HCT116 (cell line): ENCODE data around the gene SORCS2. TPM values are rescaled to one million over a fixed set of nuclear protein-coding genes. Genes with fewer than 3 reads are reported as not detected.

Source experiments
- ATAC-seq: fragments of 200-7000 bp; cut with Tn5 transposase; 2 replicates; pipeline ENCODE4 v1.9.1; 2020; ENCODE audit warnings: mild to moderate bottlenecking, moderate library complexity
- BruUV-seq: library from RNA; stranded (reverse); fragments of 400-500 nt; replicated peaks from 2 replicates; lab custom pipeline; 2021; lab: Mats Ljungman, UMichigan
- CTCF ChIA-PET: fragments of 300-600 bp; sonication (Branson Sonifier 250); formaldehyde crosslinking; loops from one replicate; lab custom pipeline; 2021; ENCODE audit warnings: antibody characterized with exemption; lab: Charles Lee
- POLR2A ChIA-PET: fragments of 300-600, 350-600 bp; sonication (Branson Sonifier 250); formaldehyde crosslinking; loops from one replicate; lab custom pipeline; 2021; ENCODE audit warnings: antibody characterized with exemption; lab: Charles Lee
- RAD21 ChIA-PET, 2 experiments: fragments of 300-600 bp; sonication (Branson Sonifier 250); formaldehyde crosslinking; loops; one replicate each; lab custom pipeline; 2023; ENCODE audit warnings: low total read pairs in 2 of 2; ENCODE audit not compliant: uncharacterized antibody in 2 of 2, unreplicated experiment in 2 of 2, low non-redundant PET in 1 of 2; lab: Charles Lee
- DNase-seq: peaks from one replicate; pipeline ENCODE4 v3.0.0-alpha.2; 2010; ENCODE audit warnings: low read depth, low spot score
- H2AFZ ChIP-seq: fragments of 200-600 bp; shearing (Covaris generic), sonication (generic); 2 replicates; pipeline ENCODE4 v1.6.1; 2017; ENCODE audit warnings: low read depth, mixed run types, mixed read lengths, antibody characterized with exemption, low read length; ENCODE audit not compliant: poor library complexity, severe bottlenecking
- H3K27ac ChIP-seq: 2 replicates; pipeline ENCODE4 v1.5.1; 2012; ENCODE audit warnings: low read depth, low read length
- H3K27me3 ChIP-seq: fragments of 200-600 bp; sonication (generic); 2 replicates; pipeline ENCODE4 v1.6.1; 2016; ENCODE audit warnings: mixed run types, low read length, mixed read lengths; ENCODE audit not compliant: insufficient read depth
- H3K36me3 ChIP-seq, 2 experiments: fragments of 200-500 bp in 1 of 2; fragments of 200-600 bp in 1 of 2; sonication (Bioruptor generic) in 1 of 2; sonication (generic) in 1 of 2; 2 replicates each; pipeline versions ENCODE4 v1.5.1 to v1.6.1; 2014 to 2016; ENCODE audit warnings: low read length in 2 of 2, inconsistent platforms in 1 of 2, mixed read lengths in 1 of 2, mixed run types in 1 of 2; ENCODE audit not compliant: insufficient read depth in 2 of 2, control insufficient read depth in 1 of 2
- H3K4me1 ChIP-seq, 2 experiments: fragments of 200-600 bp in 1 of 2; sonication (generic) in 1 of 2; 2 replicates each; pipeline versions ENCODE4 v1.5.1 to v1.6.1; 2012 to 2017; ENCODE audit warnings: low read length in 2 of 2, inconsistent platforms in 1 of 2, mild to moderate bottlenecking in 1 of 2, mixed read lengths in 1 of 2, mixed run types in 1 of 2, moderate library complexity in 1 of 2; ENCODE audit not compliant: insufficient read depth in 2 of 2, control insufficient read depth in 1 of 2
- H3K4me2 ChIP-seq: fragments of 200-600 bp; sonication (generic); 2 replicates; pipeline ENCODE4 v1.6.1; 2017; ENCODE audit warnings: mixed run types, low read length, mixed read lengths
- H3K4me3 ChIP-seq, 2 experiments: fragments of 200-600 bp in 1 of 2; sonication (generic) in 1 of 2; replicated peaks in 1 of 2; 2 replicates each; pipeline ENCODE4 v1.5.1; 2011 to 2016; ENCODE audit warnings: low read length in 2 of 2, control low read depth in 1 of 2, low read depth in 1 of 2, mild to moderate bottlenecking in 1 of 2, mixed read lengths in 1 of 2, mixed run types in 1 of 2
- H3K79me2 ChIP-seq: fragments of 200-600 bp; sonication (generic); 2 replicates; pipeline ENCODE4 v1.6.1; 2017; ENCODE audit warnings: mild to moderate bottlenecking, mixed run types, low read length, moderate library complexity, mixed read lengths; ENCODE audit not compliant: insufficient read depth
- H3K9ac ChIP-seq: fragments of 200-600 bp; sonication (generic); 2 replicates; pipeline ENCODE4 v1.6.1; 2016; ENCODE audit warnings: low read length, mixed read lengths
- H3K9me2 ChIP-seq: fragments of 200-600 bp; sonication (generic), shearing (Covaris generic); 2 replicates; pipeline ENCODE4 v1.6.1; 2017; ENCODE audit warnings: mixed run types, mild to moderate bottlenecking, moderate library complexity; ENCODE audit not compliant: insufficient read depth
- H3K9me3 ChIP-seq, 2 experiments: fragments of 200-500 bp in 1 of 2; fragments of 200-600 bp in 1 of 2; sonication (Bioruptor generic) in 1 of 2; sonication (generic) in 1 of 2; 2 replicates each; pipeline ENCODE4 v1.6.1; 2014 to 2017; ENCODE audit warnings: low read length in 2 of 2, mixed read lengths in 2 of 2, inconsistent platforms in 1 of 2, low read depth in 1 of 2, mild to moderate bottlenecking in 1 of 2, mixed run types in 1 of 2, moderate library complexity in 1 of 2; ENCODE audit not compliant: control insufficient read depth in 1 of 2, insufficient read depth in 1 of 2
- H4K20me1 ChIP-seq: fragments of 200-600 bp; sonication (generic), shearing (Covaris generic); 2 replicates; pipeline ENCODE4 v1.6.1; 2017; ENCODE audit warnings: mixed run types, mild to moderate bottlenecking, moderate library complexity; ENCODE audit not compliant: insufficient read depth
- EGR1 ChIP-seq: IDR thresholded peaks from 2 replicates; pipeline ENCODE4 v1.6.1; 2012; ENCODE audit warnings: low read depth
- EZH2 ChIP-seq: fragments of 200-600 bp; sonication (generic); IDR thresholded peaks from 2 replicates; pipeline ENCODE4 v1.6.1; 2017; ENCODE audit warnings: antibody characterized with exemption, mixed run types
- EZH2phosphoT487 ChIP-seq: fragments of 200-600 bp; IDR thresholded peaks from 2 replicates; pipeline ENCODE4 v1.6.1; 2018; ENCODE audit warnings: antibody characterized with exemption, borderline replicate concordance
- FOSL1 ChIP-seq: IDR thresholded peaks from 2 replicates; pipeline ENCODE4 v1.6.1; 2012; ENCODE audit warnings: low read depth
- JUND ChIP-seq: IDR thresholded peaks from 2 replicates; pipeline ENCODE4 v1.6.1; 2012
- MAX ChIP-seq: IDR thresholded peaks from 2 replicates; pipeline ENCODE4 v1.6.1; 2012
- POLR2A ChIP-seq: IDR thresholded peaks from 2 replicates; pipeline ENCODE4 v1.7.0; 2011; ENCODE audit warnings: borderline replicate concordance; ENCODE audit not compliant: insufficient read depth, insufficient read length; ENCODE audit errors: extremely low read depth
- POLR2AphosphoS5 ChIP-seq: IDR thresholded peaks from 2 replicates; pipeline ENCODE4 v1.6.1; 2011; ENCODE audit warnings: mild to moderate bottlenecking, low read depth, low read length, moderate library complexity
- SIN3A ChIP-seq: IDR thresholded peaks from 2 replicates; pipeline ENCODE4 v1.6.1; 2012; ENCODE audit warnings: low read depth
- SP1 ChIP-seq: IDR thresholded peaks from 2 replicates; pipeline ENCODE4 v1.6.1; 2012; ENCODE audit warnings: low read depth
- SRF ChIP-seq: IDR thresholded peaks from 2 replicates; pipeline ENCODE4 v1.6.1; 2012; ENCODE audit warnings: low read depth
- TCF7L2 ChIP-seq: IDR thresholded peaks from 2 replicates; pipeline ENCODE4 v1.7.0; 2011; ENCODE audit warnings: borderline replicate concordance, inconsistent platforms; ENCODE audit not compliant: insufficient read depth, insufficient read length; ENCODE audit errors: extremely low read depth
- YY1 ChIP-seq: IDR thresholded peaks from 2 replicates; pipeline ENCODE4 v1.6.1; 2011; ENCODE audit warnings: low read length, low read depth, moderate library complexity, mild to moderate bottlenecking; ENCODE audit not compliant: insufficient replicate concordance; ENCODE audit errors: extremely low read depth
- ZFX ChIP-seq: fragments of 450-650 bp; IDR thresholded peaks from 2 replicates; pipeline ENCODE4 v1.6.1; 2017
- ZNF274 ChIP-seq: fragments of 200-500 bp; sonication (Bioruptor generic); IDR thresholded peaks from 2 replicates; pipeline ENCODE4 v1.6.1; 2014; ENCODE audit warnings: mild to moderate bottlenecking, low read depth, low read length, inconsistent platforms
- intact Hi-C: fragments of 100-400 bp; cut with micrococcal nuclease; formaldehyde crosslinking; loops from 2 replicates; pipeline ENCODE4 v1.10.0; 2022
- total RNA-seq: library from RNA; stranded (reverse); gene quantifications from one replicate; pipeline ENCODE4 v1.2.1, GENCODE V29; 2021; ENCODE audit not compliant: unreplicated experiment
- TF ChIP-seq, protein P1 (sequence below): IDR thresholded peaks from 2 replicates; pipeline ENCODE4 v1.6.1; 2011; ENCODE audit warnings: mild to moderate bottlenecking, low read length, moderate library complexity; ENCODE audit not compliant: insufficient replicate concordance; ENCODE audit errors: extremely low read depth
- TF ChIP-seq, protein P2 (sequence below), 3 experiments: fragments of 200-600 bp in 1 of 3; sonication (generic) in 1 of 3; IDR thresholded peaks in 2 of 3; conservative IDR thresholded peaks in 1 of 3; 2 replicates each; pipeline ENCODE4 v1.5.1; 2012 to 2017; ENCODE audit warnings: low read depth in 2 of 3, low read length in 2 of 3, antibody characterized with exemption in 1 of 3, borderline replicate concordance in 1 of 3, control low read depth in 1 of 3, mild to moderate bottlenecking in 1 of 3, mixed read lengths in 1 of 3, mixed run types in 1 of 3, moderate library complexity in 1 of 3; ENCODE audit not compliant: insufficient read depth in 1 of 3
- TF ChIP-seq, protein P3 (sequence below): IDR thresholded peaks from 2 replicates; pipeline ENCODE4 v1.6.1; 2012

The SORCS2 gene
- total RNA-seq, 1 experiment from 2014 or later: 0.37 TPM

- POLR2A ChIA-PET: no interaction called here
- H3K9ac ChIP-seq: no peak overlapping the region
Measured at GRCh38 chr4:7480423-7480822, 288.1 kb downstream of the SORCS2 start.

More at GRCh38 chr4:7480423-7480822, 288.1 kb downstream of the SORCS2 start:
- TF ChIP-seq MAX (no peak), TCF7L2 (no peak), EGR1 (no peak), EZH2 (no peak), JUND (no peak), POLR2A (no peak), ZFX (no peak), POLR2AphosphoS5 (no peak), EZH2phosphoT487 (no peak), SP1 (no peak), ZNF274 (no peak), SIN3A (no peak), SRF (no peak), YY1 (no peak), FOSL1 (no peak)
- TF ChIP-seq, protein P1, sequence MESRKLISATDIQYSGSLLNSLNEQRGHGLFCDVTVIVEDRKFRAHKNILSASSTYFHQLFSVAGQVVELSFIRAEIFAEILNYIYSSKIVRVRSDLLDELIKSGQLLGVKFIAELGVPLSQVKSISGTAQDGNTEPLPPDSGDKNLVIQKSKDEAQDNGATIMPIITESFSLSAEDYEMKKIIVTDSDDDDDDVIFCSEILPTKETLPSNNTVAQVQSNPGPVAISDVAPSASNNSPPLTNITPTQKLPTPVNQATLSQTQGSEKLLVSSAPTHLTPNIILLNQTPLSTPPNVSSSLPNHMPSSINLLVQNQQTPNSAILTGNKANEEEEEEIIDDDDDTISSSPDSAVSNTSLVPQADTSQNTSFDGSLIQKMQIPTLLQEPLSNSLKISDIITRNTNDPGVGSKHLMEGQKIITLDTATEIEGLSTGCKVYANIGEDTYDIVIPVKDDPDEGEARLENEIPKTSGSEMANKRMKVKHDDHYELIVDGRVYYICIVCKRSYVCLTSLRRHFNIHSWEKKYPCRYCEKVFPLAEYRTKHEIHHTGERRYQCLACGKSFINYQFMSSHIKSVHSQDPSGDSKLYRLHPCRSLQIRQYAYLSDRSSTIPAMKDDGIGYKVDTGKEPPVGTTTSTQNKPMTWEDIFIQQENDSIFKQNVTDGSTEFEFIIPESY: no peak
- TF ChIP-seq, protein P2, sequence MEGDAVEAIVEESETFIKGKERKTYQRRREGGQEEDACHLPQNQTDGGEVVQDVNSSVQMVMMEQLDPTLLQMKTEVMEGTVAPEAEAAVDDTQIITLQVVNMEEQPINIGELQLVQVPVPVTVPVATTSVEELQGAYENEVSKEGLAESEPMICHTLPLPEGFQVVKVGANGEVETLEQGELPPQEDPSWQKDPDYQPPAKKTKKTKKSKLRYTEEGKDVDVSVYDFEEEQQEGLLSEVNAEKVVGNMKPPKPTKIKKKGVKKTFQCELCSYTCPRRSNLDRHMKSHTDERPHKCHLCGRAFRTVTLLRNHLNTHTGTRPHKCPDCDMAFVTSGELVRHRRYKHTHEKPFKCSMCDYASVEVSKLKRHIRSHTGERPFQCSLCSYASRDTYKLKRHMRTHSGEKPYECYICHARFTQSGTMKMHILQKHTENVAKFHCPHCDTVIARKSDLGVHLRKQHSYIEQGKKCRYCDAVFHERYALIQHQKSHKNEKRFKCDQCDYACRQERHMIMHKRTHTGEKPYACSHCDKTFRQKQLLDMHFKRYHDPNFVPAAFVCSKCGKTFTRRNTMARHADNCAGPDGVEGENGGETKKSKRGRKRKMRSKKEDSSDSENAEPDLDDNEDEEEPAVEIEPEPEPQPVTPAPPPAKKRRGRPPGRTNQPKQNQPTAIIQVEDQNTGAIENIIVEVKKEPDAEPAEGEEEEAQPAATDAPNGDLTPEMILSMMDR (IDR thresholded peaks at IDR 0.05 in 2 of 3, conservative IDR thresholded peaks at IDR 0.05 in 1 of 3; ENCODE audit: borderline replicate concordance in 1 of 3, insufficient read depth in 1 of 3, low read depth in 2 of 3, low read length in 2 of 3): no peak
- TF ChIP-seq, protein P3, sequence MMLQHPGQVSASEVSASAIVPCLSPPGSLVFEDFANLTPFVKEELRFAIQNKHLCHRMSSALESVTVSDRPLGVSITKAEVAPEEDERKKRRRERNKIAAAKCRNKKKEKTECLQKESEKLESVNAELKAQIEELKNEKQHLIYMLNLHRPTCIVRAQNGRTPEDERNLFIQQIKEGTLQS: no peak
- TF ChIP-seq, all 23 proteins: peak for 0
- no peaks in the 10 kb centered on the region for H3K79me2 ChIP-seq
- 0 out of 2 replicates have a peak, but pooled peaks cover 4% of the 10 kb centered on the region for H3K27me3 ChIP-seq
- no peaks in the 10 kb centered on the region for H3K9me3 ChIP-seq
- H3K9me2 ChIP-seq: no peaks in the 10 kb centered on the region
- RAD21 ChIA-PET: no interaction called here
- H3K36me3 ChIP-seq: no peaks in the 10 kb centered on the region
- H3K4me3 ChIP-seq: no peak overlapping the region
- H3K27ac ChIP-seq: no peak overlapping the region
- H2AFZ ChIP-seq: no peak overlapping the region
- intact Hi-C loops: no loop called here
- ATAC-seq: no peak
- CTCF ChIA-PET: no interaction called here
- no TSS peak for BruUV-seq
- no peaks in the 10 kb centered on the region for H4K20me1 ChIP-seq
- no peaks in the 10 kb centered on the region for H3K4me1 ChIP-seq
- H3K4me2 ChIP-seq: no peak overlapping the region
- no peak for DNase-seq
